Measurements from ENCODE around the gene VAPA.

The VAPA gene

GRCh38 chr18:10008006-10008647 is 94.3 kb downstream of the VAPA start:
- DNase-seq = no peak
